ENCODE data around the gene CDC6.
"Not testable (repeated sequence)": the region's sequence is repeated elsewhere in the genome, so short reads cannot be mapped to it uniquely, and the experiment has no call there.

The CDC6 gene

DNA sequence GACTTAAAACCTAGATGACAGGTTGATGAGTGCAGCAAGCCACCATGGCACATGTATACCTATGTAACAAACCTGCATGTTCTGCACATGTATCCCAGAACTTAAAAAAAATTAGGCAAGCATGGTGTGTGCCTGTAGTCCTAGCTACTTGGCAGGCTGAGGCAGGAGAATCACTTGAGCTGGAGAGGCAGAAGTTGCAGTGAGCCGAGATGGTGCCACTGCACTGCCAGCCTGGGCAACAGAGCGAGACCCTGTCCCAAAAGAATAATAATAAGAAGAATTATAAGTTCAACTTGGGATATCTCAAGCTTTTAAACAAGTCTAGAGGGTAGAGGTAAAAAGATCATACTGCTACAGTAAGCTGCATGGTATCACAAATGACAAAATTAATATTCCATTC is 9.8 kb downstream of the CDC6 start:
- DNase-seq (ENCODE audit: low read depth), result no peak
- TF ChIP-seq, protein P1, sequence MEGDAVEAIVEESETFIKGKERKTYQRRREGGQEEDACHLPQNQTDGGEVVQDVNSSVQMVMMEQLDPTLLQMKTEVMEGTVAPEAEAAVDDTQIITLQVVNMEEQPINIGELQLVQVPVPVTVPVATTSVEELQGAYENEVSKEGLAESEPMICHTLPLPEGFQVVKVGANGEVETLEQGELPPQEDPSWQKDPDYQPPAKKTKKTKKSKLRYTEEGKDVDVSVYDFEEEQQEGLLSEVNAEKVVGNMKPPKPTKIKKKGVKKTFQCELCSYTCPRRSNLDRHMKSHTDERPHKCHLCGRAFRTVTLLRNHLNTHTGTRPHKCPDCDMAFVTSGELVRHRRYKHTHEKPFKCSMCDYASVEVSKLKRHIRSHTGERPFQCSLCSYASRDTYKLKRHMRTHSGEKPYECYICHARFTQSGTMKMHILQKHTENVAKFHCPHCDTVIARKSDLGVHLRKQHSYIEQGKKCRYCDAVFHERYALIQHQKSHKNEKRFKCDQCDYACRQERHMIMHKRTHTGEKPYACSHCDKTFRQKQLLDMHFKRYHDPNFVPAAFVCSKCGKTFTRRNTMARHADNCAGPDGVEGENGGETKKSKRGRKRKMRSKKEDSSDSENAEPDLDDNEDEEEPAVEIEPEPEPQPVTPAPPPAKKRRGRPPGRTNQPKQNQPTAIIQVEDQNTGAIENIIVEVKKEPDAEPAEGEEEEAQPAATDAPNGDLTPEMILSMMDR (IDR thresholded peaks at IDR 0.05; ENCODE audit: insufficient read depth, low read depth, low read length, missing control alignments), result no peak
- H3K4me3 ChIP-seq (ENCODE audit: low read depth, low read length), result no peak overlapping the region

- no peak overlapping the region for H3K4me3 ChIP-seq (ENCODE audit: low read depth, low read length)
- TF ChIP-seq, protein P1 (IDR thresholded peaks at IDR 0.05; ENCODE audit: insufficient read depth, low read depth, low read length, missing control alignments), result no peak
- DNase-seq (ENCODE audit: low read depth), result no peak
Measured at GRCh38 chr17:40298726-40299125, 11.0 kb downstream of the CDC6 start.

DNA sequence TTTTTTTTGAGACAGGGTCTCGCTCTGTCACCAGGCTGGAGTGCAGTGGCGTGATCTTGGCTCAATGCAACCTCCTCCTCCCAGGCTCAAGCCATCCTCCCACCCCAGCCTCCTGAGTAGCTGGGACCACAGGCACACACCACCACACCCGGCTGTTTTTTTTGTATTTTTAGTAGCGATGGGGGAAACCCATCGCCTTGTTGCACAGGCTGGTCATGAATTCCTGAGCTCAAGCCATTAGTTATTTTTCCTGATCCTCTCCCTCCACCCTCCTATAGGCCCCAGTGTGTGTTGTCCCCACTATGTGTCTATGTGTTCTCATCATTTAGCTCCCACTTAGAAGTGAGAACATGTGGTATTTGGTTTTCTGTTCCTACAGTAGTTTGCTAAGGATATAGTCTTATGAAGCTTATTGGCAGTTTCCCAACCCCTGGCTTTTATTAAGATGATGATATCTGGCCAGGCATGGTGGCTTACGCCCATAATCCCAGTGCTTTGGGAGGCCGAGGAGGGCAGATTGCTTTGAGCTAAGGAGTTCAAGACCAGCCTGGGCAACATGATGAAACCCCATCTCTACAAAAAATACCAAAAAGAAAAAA is 11.6 kb downstream of the CDC6 start:
- not testable (repeated sequence) for H3K4me3 ChIP-seq (ENCODE audit: low read depth, low read length); DNase-seq (ENCODE audit: low read depth)

DNA sequence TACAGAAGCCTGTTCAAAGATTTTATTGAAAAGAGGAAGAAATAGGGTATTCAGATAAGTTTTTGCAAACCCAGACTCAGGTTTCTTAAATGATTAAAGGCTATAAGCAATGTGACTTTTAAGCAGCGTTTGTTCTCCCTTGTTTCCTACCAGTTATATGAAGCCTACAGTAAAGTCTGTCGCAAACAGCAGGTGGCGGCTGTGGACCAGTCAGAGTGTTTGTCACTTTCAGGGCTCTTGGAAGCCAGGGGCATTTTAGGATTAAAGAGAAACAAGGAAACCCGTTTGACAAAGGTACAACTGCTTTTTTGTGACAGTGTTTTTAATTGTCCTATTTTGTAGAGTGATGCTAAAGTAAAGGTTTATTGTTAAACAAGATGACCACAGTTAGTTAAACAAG is 13.6 kb downstream of the CDC6 start:
- no peak overlapping the region for H3K4me3 ChIP-seq (ENCODE audit: low read depth, low read length)
- no peak for DNase-seq (ENCODE audit: low read depth)
- TF ChIP-seq, protein P1 (IDR thresholded peaks at IDR 0.05; ENCODE audit: insufficient read depth, low read depth, low read length, missing control alignments), result no peak

DNA sequence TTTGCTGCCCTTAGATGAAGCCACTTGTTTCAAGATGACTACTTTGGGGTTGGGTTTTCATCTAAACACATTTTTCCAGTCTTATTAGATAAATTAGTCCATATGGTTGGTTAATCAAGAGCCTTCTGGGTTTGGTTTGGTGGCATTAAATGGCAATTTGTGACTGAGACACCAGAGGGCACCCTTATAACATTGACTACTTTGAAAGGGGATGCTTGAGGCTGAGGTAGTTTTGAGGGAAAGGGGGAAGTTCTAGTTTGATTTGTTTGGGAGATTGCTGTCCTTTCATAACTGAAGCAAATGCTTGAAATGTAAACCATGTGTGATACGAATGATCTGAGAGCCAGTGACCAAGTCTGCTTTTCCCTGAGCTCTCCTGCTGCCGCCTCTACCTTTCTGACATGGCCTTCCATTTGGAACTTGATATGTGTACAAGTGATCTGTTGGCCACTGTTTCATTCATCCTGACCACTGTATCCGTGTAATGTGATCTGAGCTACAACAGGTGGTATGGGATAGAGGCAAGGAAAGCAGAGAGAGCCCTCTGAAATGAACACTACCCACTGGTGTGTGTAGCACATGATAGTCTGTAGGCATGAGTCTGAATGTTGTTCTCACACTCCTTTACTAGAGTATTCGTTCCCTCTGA is 15.5 kb downstream of the CDC6 start:
- DNase-seq (ENCODE audit: low read depth), result peak; percentile 65
- no peak overlapping the region for H3K4me3 ChIP-seq (ENCODE audit: low read depth, low read length)
- TF ChIP-seq, protein P1 (IDR thresholded peaks at IDR 0.05; ENCODE audit: insufficient read depth, low read depth, low read length, missing control alignments), result peak; percentile 61

- no peak overlapping the region for H3K4me3 ChIP-seq (ENCODE audit: low read depth, low read length)
- TF ChIP-seq, protein P1 (IDR thresholded peaks at IDR 0.05; ENCODE audit: insufficient read depth, low read depth, low read length, missing control alignments), result no peak
- no peak for DNase-seq (ENCODE audit: low read depth)
Measured at GRCh38 chr17:40303708-40304551, 16.3 kb downstream of the CDC6 start.

- not testable (repeated sequence) for H3K4me3 ChIP-seq (ENCODE audit: low read depth, low read length); DNase-seq (ENCODE audit: low read depth)
Measured at GRCh38 chr17:40304552-40304863, 16.8 kb downstream of the CDC6 start.

DNA sequence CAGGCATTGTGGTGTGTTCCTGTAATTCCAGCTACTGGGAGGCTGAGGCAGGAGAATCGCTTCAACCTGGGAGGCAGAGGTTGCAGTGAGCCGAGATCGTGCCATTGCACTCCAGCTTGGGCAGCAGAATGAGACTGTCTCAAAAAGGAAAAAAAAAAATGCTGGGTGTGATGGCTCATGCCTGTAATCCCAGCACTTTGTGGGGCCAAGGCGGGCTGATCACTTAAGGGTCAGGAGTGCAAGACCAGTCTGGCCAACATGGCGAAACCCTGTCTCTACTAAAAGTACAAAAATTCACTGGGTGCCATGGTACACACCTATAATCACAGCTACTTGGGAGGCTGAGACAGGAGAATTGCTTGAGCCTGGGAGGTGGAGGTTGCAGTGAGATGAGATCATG is 17.2 kb downstream of the CDC6 start:
- not testable (repeated sequence) for H3K4me3 ChIP-seq (ENCODE audit: low read depth, low read length); DNase-seq (ENCODE audit: low read depth)

Measured in GM12865 (cell line).